WTC11 (cell line): ENCODE measurements around the gene RAB25. TPM values are rescaled to one million over a fixed set of nuclear protein-coding genes. Genes with fewer than 3 reads are reported as not detected.

ENCODE experiments used
- ATAC-seq: fragments of 200-7000 bp; cut with Tn5 transposase; 2 replicates; pipeline ENCODE4 v1.10.0; 2021; ENCODE audit warnings: mild to moderate bottlenecking, moderate library complexity
- CTCF ChIA-PET: fragments of 300-600 bp; sonication (Branson Sonifier 250); formaldehyde crosslinking; loops from one replicate; lab custom pipeline; 2021; ENCODE audit warnings: antibody characterized with exemption; lab: Charles Lee
- POLR2A ChIA-PET: fragments of 350-600 bp; sonication (Branson Sonifier 250); formaldehyde crosslinking; loops from one replicate; lab custom pipeline; 2021; ENCODE audit warnings: antibody characterized with exemption; lab: Charles Lee
- DNase-seq: peaks from one replicate; pipeline ENCODE4 v3.0.0; 2021; ENCODE audit warnings: low spot score
- H3K27ac Mint-ChIP-seq: 2 replicates; pipeline ENCODE4 v1.8.0; 2021; ENCODE audit warnings: mixed read lengths
- H3K27me3 Mint-ChIP-seq: 2 replicates; pipeline ENCODE4 v1.8.0; 2021; ENCODE audit warnings: low read depth, mild to moderate bottlenecking, moderate library complexity, mixed read lengths
- H3K36me3 Mint-ChIP-seq: 2 replicates; pipeline ENCODE4 v1.8.0; 2021; ENCODE audit warnings: mixed read lengths
- H3K4me1 Mint-ChIP-seq: 2 replicates; pipeline ENCODE4 v1.8.0; 2022; ENCODE audit warnings: mixed read lengths
- H3K4me3 Mint-ChIP-seq: 2 replicates; pipeline ENCODE4 v1.8.0; 2021; ENCODE audit warnings: mild to moderate bottlenecking, moderate library complexity, mixed read lengths
- H3K9me3 Mint-ChIP-seq: 2 replicates; pipeline ENCODE4 v1.8.0; 2021; ENCODE audit warnings: mixed read lengths
- ATF1 ChIP-seq: sonication (generic); formaldehyde crosslinking; IDR thresholded peaks from 2 replicates; pipeline ENCODE4 v1.8.1; 2023; ENCODE audit warnings: mild to moderate bottlenecking, moderate library complexity, missing genetic modification reagents
- E2F4 ChIP-seq: sonication (generic); formaldehyde crosslinking; IDR thresholded peaks from 2 replicates; pipeline ENCODE4 v1.8.1; 2022; ENCODE audit warnings: low read depth, mild to moderate bottlenecking, moderate library complexity, missing genetic modification reagents, borderline replicate concordance
- ERG ChIP-seq: fragments of 250-450 bp; sonication (Bioruptor Pico); IDR thresholded peaks from 2 replicates; pipeline ENCODE4 v1.8.0; 2021; ENCODE audit warnings: mild to moderate bottlenecking
- FOXP1 ChIP-seq: sonication (generic); formaldehyde crosslinking; IDR thresholded peaks from 2 replicates; pipeline ENCODE4 v1.8.0; 2022; ENCODE audit warnings: missing genetic modification reagents, mild to moderate bottlenecking, moderate library complexity, borderline replicate concordance
- GRHL2 ChIP-seq: fragments of 250-450 bp; sonication (Bioruptor Pico); IDR thresholded peaks from 2 replicates; pipeline ENCODE4 v1.8.0; 2022; ENCODE audit warnings: mild to moderate bottlenecking, moderate library complexity; ENCODE audit not compliant: insufficient replicate concordance, severe bottlenecking
- HMGA2 ChIP-seq: fragments of 250-450 bp; sonication (Bioruptor Pico); IDR thresholded peaks from 2 replicates; pipeline ENCODE4 v1.4.0; 2021; ENCODE audit warnings: mild to moderate bottlenecking, moderate library complexity
- JUN ChIP-seq: sonication (generic); formaldehyde crosslinking; IDR thresholded peaks from 2 replicates; pipeline ENCODE4 v1.8.0; 2023; ENCODE audit warnings: mild to moderate bottlenecking, missing genetic modification reagents
- MXD4 ChIP-seq: fragments of 250-450 bp; sonication (Bioruptor Pico); IDR thresholded peaks from 2 replicates; pipeline ENCODE4 v1.8.0; 2021; ENCODE audit warnings: mild to moderate bottlenecking, moderate library complexity, borderline replicate concordance
- MYBL2 ChIP-seq: sonication (generic); formaldehyde crosslinking; IDR thresholded peaks from 2 replicates; pipeline ENCODE4 v1.8.1; 2023; ENCODE audit warnings: mild to moderate bottlenecking, moderate library complexity, missing genetic modification reagents
- OVOL2 ChIP-seq: fragments of 250-450 bp; sonication (Bioruptor Pico); IDR thresholded peaks from 2 replicates; pipeline ENCODE4 v1.9.0; 2021; ENCODE audit warnings: mild to moderate bottlenecking, borderline replicate concordance
- SMAD3 ChIP-seq: sonication (generic); formaldehyde crosslinking; IDR thresholded peaks from 2 replicates; pipeline ENCODE4 v1.8.0; 2022; ENCODE audit warnings: missing genetic modification reagents, mild to moderate bottlenecking, borderline replicate concordance
- SP1 ChIP-seq: sonication (generic); formaldehyde crosslinking; conservative IDR thresholded peaks from 2 replicates; pipeline ENCODE4 v1.8.1; 2022; ENCODE audit warnings: missing genetic modification reagents
- TP53 ChIP-seq: sonication (generic); formaldehyde crosslinking; IDR thresholded peaks from 2 replicates; pipeline ENCODE4 v1.8.1; 2023; ENCODE audit warnings: mild to moderate bottlenecking, missing genetic modification reagents
- ZNF232 ChIP-seq: sonication (generic); formaldehyde crosslinking; IDR thresholded peaks from 2 replicates; pipeline ENCODE4 v1.8.0; 2022; ENCODE audit warnings: mild to moderate bottlenecking, missing genetic modification reagents
- ZNF396 ChIP-seq: fragments of 250-450 bp; sonication (Bioruptor Pico); IDR thresholded peaks from 2 replicates; pipeline ENCODE4 v1.8.0; 2021; ENCODE audit warnings: mild to moderate bottlenecking, moderate library complexity, borderline replicate concordance
- ZNF423 ChIP-seq: fragments of 250-450 bp; sonication (Bioruptor Pico); IDR thresholded peaks from 2 replicates; pipeline ENCODE4 v2.1.2; 2022; ENCODE audit warnings: mild to moderate bottlenecking, moderate library complexity
- ZNF425 ChIP-seq: fragments of 250-450 bp; sonication (Bioruptor Pico); conservative IDR thresholded peaks from 2 replicates; pipeline ENCODE4 v1.9.0; 2021; ENCODE audit warnings: mild to moderate bottlenecking
- ZNF671 ChIP-seq: fragments of 250-450 bp; sonication (Bioruptor Pico); IDR thresholded peaks from 2 replicates; pipeline ENCODE4 v1.8.0; 2021; ENCODE audit warnings: mild to moderate bottlenecking
- ZSCAN18 ChIP-seq: fragments of 250-450 bp; sonication (Bioruptor Pico); IDR thresholded peaks from 2 replicates; pipeline ENCODE4 v2.1.2; 2022; ENCODE audit warnings: mild to moderate bottlenecking, moderate library complexity
- total RNA-seq: library from RNA; stranded (reverse); gene quantifications from 3 replicates; pipeline ENCODE4 v1.2.3, GENCODE V29; 2021
- TF ChIP-seq, protein P1 (sequence below): sonication (generic); formaldehyde crosslinking; IDR thresholded peaks from 2 replicates; pipeline ENCODE4 v1.8.1; 2022; ENCODE audit warnings: mild to moderate bottlenecking, missing genetic modification reagents, moderate library complexity, borderline replicate concordance
- TF ChIP-seq, protein P2 (sequence below): sonication (generic); formaldehyde crosslinking; IDR thresholded peaks from 2 replicates; pipeline ENCODE4 v1.8.1; 2023; ENCODE audit warnings: mild to moderate bottlenecking, missing genetic modification reagents

The RAB25 gene
- total RNA-seq, 1 experiment from 2014 or later, result 61.9 TPM

DNA sequence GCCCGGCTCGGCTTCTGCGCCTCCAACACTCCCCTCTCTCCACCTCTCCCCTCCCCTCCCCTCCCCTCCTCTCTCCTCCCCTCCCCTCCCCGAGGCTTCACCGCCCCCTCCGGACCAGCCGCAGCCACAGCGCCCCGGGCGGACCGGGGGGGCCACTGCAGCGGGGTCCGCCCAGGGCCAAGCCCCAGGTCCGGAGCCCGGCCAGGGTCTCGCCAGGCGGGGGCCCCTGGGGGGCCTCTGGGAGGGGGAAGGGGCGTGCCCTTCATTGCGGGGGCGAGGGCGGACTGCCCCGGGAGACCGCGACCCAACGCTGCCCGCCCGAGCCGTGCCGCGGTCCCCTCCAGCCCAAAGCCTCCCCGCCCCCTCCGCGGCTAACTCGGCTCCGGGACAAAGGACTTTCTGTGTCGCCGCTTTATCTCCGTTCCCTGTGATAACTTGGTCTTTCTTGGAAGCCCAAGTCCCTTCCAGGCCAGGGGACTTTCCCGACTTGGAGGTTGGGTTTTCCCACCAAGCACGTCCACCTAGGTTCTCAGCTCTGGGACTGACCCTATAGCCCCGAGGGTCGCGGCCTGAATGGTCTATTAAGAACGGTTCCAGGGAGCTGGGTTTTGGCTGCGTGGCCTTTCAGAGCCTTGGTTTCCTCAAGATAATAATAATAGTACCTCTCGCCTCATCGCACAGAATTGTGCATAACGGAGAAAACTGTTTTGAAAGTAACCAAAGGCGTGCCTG lies 7.0 kb upstream of the RAB25 start, which contains the start of gene UBQLN4:
TSS of gene UBQLN4 (minus strand) at position 31 of the 732 bp plus-strand sequence. CDS start 97 bp downstream, outside the sequence.
- TF ChIP-seq TP53, result no peak
- TF ChIP-seq GRHL2 (CRISPR knock-in tag), result no peak
- TF ChIP-seq ZNF423 (CRISPR knock-in tag), result peak; percentile 20; the same call in 1 of the 2 replicates
- 0 out of 2 replicates have a peak, but pooled peaks have one; percentile 3 for TF ChIP-seq SP1 (CRISPR knock-in tag)
- TF ChIP-seq, all 79 proteins: peak for 2
- H3K9me3 Mint-ChIP-seq, result no peaks in the 10 kb centered on the region
- POLR2A ChIA-PET, result interaction anchor here (0.6 to 1.5 kb wide), 6 partner anchors 15 to 71 kb away, joined by 3 to 10 read pairs (median 3); partner anchors contain the start of gene MEX3A
- DNase-seq (peak; percentile 87), ATAC-seq (peak; percentile 49)
- H3K27ac Mint-ChIP-seq, result peak within 1 kb of the TSS; percentile 97
- H3K36me3 Mint-ChIP-seq, result peaks cover 18% of the 10 kb centered on the region
- peaks cover 15% of the 10 kb centered on the region for H3K4me1 Mint-ChIP-seq
- no peaks in the 10 kb centered on the region for H3K27me3 Mint-ChIP-seq
- CTCF ChIA-PET, result interaction anchor here (0.6 to 7.0 kb wide), 21 partner anchors 7 to 163 kb away, joined by 3 to 52 read pairs (median 6); partner anchors contain the start of genes ARHGEF2, MEX3A and RAB25
- peak within 1 kb of the TSS; percentile 98 for H3K4me3 Mint-ChIP-seq

DNA sequence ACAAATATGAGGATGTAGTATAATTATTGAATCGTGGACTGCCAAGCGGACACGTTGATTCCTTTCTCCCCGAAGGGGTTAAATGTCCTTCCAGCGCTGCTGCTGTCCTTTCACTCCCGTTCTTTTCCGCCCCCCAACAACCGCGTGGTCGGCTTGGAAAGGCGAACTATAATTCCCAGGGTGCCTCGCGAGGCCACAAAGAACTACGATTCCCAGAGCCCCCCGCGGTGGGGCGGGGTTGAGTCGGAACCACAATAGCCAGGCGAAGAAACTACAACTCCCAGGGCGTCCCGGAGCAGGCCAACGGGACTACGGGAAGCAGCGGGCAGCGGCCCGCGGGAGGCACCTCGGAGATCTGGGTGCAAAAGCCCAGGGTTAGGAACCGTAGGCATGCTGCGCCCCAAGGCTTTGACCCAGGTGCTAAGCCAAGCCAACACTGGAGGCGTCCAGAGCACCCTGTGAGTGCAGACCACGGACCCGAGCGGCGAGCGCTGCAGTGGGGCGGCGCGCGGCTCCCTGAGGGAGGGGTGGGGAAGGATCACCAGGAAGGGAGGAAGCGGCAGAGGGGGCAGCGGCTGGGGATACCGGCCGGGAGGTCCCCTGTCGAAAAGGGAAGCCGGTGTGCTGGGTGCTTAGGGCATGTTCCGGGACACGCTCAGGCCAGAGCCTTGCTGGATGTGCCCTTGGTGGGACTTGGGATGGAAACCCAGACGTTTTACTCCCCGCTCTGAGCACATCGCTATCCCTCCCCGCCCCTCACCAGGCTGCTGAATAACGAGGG lies 6.3 kb upstream of the RAB25 start, which contains the start of gene LAMTOR2:
TSS of gene LAMTOR2 (plus strand) at position 283 of the 781 bp plus-strand sequence. CDS start at position 391, 108 bp downstream.
- CTCF ChIA-PET, result interaction anchor here (0.8 to 7.0 kb wide), 9 partner anchors 12 to 84 kb away, joined by 3 to 52 read pairs (median 10); partner anchors contain the start of genes ARHGEF2 and MEX3A
- POLR2A ChIA-PET, result interaction anchor here (1.4 kb wide), 1 partner anchor 20 kb away, joined by 3 read pairs; no protein-coding TSS in a partner anchor
- H3K4me1 Mint-ChIP-seq, result peaks cover 15% of the 10 kb centered on the region
- no peak for TF ChIP-seq OVOL2
- TF ChIP-seq ZSCAN18 (CRISPR knock-in tag), result no peak
- no peak for TF ChIP-seq SMAD3 (CRISPR knock-in tag)
- no peak for TF ChIP-seq ZNF396 (CRISPR knock-in tag)
- no peak for TF ChIP-seq ERG (CRISPR knock-in tag)
- TF ChIP-seq, protein P1, sequence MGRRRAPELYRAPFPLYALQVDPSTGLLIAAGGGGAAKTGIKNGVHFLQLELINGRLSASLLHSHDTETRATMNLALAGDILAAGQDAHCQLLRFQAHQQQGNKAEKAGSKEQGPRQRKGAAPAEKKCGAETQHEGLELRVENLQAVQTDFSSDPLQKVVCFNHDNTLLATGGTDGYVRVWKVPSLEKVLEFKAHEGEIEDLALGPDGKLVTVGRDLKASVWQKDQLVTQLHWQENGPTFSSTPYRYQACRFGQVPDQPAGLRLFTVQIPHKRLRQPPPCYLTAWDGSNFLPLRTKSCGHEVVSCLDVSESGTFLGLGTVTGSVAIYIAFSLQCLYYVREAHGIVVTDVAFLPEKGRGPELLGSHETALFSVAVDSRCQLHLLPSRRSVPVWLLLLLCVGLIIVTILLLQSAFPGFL, result no peak
- no peak for TF ChIP-seq MYBL2 (CRISPR knock-in tag)
- no peak for TF ChIP-seq ATF1 (CRISPR knock-in tag)
- TF ChIP-seq ZNF671 (CRISPR knock-in tag), result no peak
- TF ChIP-seq FOXP1 (CRISPR knock-in tag), result peak; percentile 72; the same call in 1 of the 2 replicates
- TF ChIP-seq SP1 (CRISPR knock-in tag), result peak; percentile 95
- TF ChIP-seq E2F4 (CRISPR knock-in tag), result no peak
- no peak for TF ChIP-seq HMGA2 (CRISPR knock-in tag)
- TF ChIP-seq ZNF425, result no peak
- no peak for TF ChIP-seq JUN (CRISPR knock-in tag)
- TF ChIP-seq, protein P2, sequence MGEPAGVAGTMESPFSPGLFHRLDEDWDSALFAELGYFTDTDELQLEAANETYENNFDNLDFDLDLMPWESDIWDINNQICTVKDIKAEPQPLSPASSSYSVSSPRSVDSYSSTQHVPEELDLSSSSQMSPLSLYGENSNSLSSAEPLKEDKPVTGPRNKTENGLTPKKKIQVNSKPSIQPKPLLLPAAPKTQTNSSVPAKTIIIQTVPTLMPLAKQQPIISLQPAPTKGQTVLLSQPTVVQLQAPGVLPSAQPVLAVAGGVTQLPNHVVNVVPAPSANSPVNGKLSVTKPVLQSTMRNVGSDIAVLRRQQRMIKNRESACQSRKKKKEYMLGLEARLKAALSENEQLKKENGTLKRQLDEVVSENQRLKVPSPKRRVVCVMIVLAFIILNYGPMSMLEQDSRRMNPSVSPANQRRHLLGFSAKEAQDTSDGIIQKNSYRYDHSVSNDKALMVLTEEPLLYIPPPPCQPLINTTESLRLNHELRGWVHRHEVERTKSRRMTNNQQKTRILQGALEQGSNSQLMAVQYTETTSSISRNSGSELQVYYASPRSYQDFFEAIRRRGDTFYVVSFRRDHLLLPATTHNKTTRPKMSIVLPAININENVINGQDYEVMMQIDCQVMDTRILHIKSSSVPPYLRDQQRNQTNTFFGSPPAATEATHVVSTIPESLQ, result no peak
- TF ChIP-seq ZNF232 (CRISPR knock-in tag), result no peak
- TF ChIP-seq MXD4, result no peak

More for the DNA sequence above, 6.3 kb upstream of the RAB25 start, which contains the start of gene LAMTOR2:
- Mint-ChIP-seq H3K36me3 (peaks cover 15% of the 10 kb centered on the region), H3K27me3 (no peaks in the 10 kb centered on the region), H3K9me3 (no peaks in the 10 kb centered on the region), H3K27ac (peak within 1 kb of the TSS; percentile 97), H3K4me3 (peak within 1 kb of the TSS; percentile 98)
- peak; percentile 99 for DNase-seq
- peak; percentile 69 for ATAC-seq
